ENCODE measurements around the gene TMEM126A.

TMEM126A gene

DNA sequence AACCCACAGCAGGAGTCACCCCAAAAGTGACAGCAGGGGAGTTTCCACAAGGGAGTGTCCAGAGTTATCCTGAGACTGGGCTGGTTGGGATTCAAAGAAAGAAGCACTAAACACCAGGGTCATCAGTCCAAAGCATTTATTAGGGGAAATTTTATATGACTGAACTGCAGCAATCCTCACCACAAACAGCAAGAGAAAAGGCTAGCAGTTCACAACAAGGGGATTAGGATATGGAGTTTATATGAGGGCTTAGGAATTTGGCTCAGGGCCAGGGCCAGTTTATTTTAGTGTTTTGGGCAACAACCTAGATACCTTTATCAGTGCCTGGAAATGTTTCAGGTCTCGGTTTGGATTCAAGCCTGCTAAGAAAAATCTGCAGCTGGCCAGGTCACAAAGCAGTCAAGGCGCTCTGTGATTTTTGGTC lies 4.6 kb upstream of the TMEM126A start:
- H3K9me2 ChIP-seq (replicated peaks; ENCODE audit: insufficient read depth, low read length) = no peaks in the 10 kb centered on the region
- no peak overlapping the region for H3K27ac ChIP-seq (ENCODE audit: low read depth, low read length)
- H2AFZ ChIP-seq (ENCODE audit: low read depth, low read length, severe bottlenecking) = no peak overlapping the region
- H3K9ac ChIP-seq (ENCODE audit: low read length) = no peak overlapping the region
- H3K9me3 ChIP-seq (ENCODE audit: insufficient read depth, low read length) = no peaks in the 10 kb centered on the region
- peaks cover 7% of the 10 kb centered on the region; the same call in 1 of the 2 replicates for H3F3A ChIP-seq (ENCODE audit: insufficient read depth)
- TF ChIP-seq, protein P1, sequence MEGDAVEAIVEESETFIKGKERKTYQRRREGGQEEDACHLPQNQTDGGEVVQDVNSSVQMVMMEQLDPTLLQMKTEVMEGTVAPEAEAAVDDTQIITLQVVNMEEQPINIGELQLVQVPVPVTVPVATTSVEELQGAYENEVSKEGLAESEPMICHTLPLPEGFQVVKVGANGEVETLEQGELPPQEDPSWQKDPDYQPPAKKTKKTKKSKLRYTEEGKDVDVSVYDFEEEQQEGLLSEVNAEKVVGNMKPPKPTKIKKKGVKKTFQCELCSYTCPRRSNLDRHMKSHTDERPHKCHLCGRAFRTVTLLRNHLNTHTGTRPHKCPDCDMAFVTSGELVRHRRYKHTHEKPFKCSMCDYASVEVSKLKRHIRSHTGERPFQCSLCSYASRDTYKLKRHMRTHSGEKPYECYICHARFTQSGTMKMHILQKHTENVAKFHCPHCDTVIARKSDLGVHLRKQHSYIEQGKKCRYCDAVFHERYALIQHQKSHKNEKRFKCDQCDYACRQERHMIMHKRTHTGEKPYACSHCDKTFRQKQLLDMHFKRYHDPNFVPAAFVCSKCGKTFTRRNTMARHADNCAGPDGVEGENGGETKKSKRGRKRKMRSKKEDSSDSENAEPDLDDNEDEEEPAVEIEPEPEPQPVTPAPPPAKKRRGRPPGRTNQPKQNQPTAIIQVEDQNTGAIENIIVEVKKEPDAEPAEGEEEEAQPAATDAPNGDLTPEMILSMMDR (IDR thresholded peaks at IDR 0.05; ENCODE audit: insufficient read depth, low read length, poor library complexity, severe bottlenecking) = no peak
- no peak for TF ChIP-seq EZH2phosphoT487 (conservative IDR thresholded peaks at IDR 0.05; ENCODE audit: low read length)
- peaks cover 3% of the 10 kb centered on the region; the same call in 1 of the 2 replicates for H3K79me2 ChIP-seq (ENCODE audit: insufficient read depth, low read length)
- H3K4me2 ChIP-seq (ENCODE audit: low read depth, low read length, poor library complexity, severe bottlenecking) = no peak overlapping the region
- H3K27me3 ChIP-seq (ENCODE audit: low read length) = no peaks in the 10 kb centered on the region
- H4K20me1 ChIP-seq (ENCODE audit: low read depth, low read length) = no peaks in the 10 kb centered on the region
- H3K4me3 ChIP-seq (ENCODE audit: insufficient read depth, low read length, poor library complexity, severe bottlenecking) = no peak overlapping the region
- H3K36me3 ChIP-seq (ENCODE audit: low read length) = peaks cover 4% of the 10 kb centered on the region; the same call in 1 of the 2 replicates

DNA sequence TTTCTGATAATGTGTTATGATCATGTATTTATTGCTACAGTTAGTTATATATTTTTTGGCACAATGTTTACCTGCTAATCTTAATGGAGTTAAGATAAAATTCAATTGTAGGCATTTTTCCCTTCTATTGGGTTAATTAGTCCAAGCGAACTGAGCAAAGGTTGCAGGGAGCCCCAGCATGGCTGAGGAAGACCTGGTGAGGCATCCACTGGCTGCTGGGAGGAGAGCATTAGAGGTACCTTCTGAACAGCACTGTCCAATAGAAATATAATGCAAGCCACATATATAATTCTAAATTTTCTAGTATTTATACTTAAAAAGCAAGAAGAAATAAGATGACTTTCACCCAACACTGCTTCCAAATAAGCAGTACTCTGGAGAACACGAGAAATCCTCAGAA lies 689 bp upstream of the TMEM126A start:
- Histone ChIP-seq H3K9me3 (ENCODE audit: insufficient read depth, low read length) (no peaks in the 10 kb centered on the region), H3K9me2 (replicated peaks; ENCODE audit: insufficient read depth, low read length) (no peaks in the 10 kb centered on the region), H3K9ac (ENCODE audit: low read length) (peak overlapping the region; percentile 71), H3K79me2 (ENCODE audit: insufficient read depth, low read length) (peaks cover 17% of the 10 kb centered on the region), H2AFZ (ENCODE audit: low read depth, low read length, severe bottlenecking) (peak overlapping the region; percentile 81), H3F3A (ENCODE audit: insufficient read depth) (peaks cover 16% of the 10 kb centered on the region), H3K36me3 (ENCODE audit: low read length) (no peaks in the 10 kb centered on the region), H4K20me1 (ENCODE audit: low read depth, low read length) (no peaks in the 10 kb centered on the region), H3K27ac (ENCODE audit: low read depth, low read length) (peak overlapping the region; percentile 57; the same call in 1 of the 2 replicates), H3K4me2 (ENCODE audit: low read depth, low read length, poor library complexity, severe bottlenecking) (peak overlapping the region; percentile 96), H3K4me3 (ENCODE audit: insufficient read depth, low read length, poor library complexity, severe bottlenecking) (peak overlapping the region; percentile 81), H3K27me3 (ENCODE audit: low read length) (no peaks in the 10 kb centered on the region)
- TF ChIP-seq, protein P1 (IDR thresholded peaks at IDR 0.05; ENCODE audit: insufficient read depth, low read length, poor library complexity, severe bottlenecking) = no peak
- TF ChIP-seq EZH2phosphoT487 (conservative IDR thresholded peaks at IDR 0.05; ENCODE audit: low read length) = no peak

DNA sequence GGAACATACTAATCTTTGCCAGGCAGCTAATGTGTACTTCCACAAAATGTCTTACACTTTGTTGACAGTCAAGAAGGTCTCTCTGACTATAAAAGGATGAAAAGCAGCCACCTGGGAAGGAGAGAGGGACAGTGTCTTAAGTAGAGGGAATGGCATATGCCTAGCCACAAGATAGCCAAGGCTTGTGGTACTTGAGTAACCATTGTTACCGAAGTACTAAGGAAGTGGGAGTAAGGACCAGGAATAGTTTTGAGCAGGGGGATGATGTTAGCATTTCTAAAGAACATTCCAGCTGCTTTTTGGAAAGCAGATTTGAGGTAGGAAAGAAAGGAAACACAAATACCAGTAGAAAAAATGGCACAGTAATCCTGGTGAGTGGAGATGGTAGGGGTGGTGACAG lies 3.4 kb downstream of the TMEM126A start:
- Histone ChIP-seq H3K27ac (ENCODE audit: low read depth, low read length) (no peak overlapping the region), H3K9me3 (ENCODE audit: insufficient read depth, low read length) (no peaks in the 10 kb centered on the region), H3K27me3 (ENCODE audit: low read length) (no peaks in the 10 kb centered on the region), H3K36me3 (ENCODE audit: low read length) (peaks cover 12% of the 10 kb centered on the region; the same call in 1 of the 2 replicates), H3F3A (ENCODE audit: insufficient read depth) (peaks cover 52% of the 10 kb centered on the region), H4K20me1 (ENCODE audit: low read depth, low read length) (peaks cover 7% of the 10 kb centered on the region; the same call in 1 of the 2 replicates), H3K9ac (ENCODE audit: low read length) (no peak overlapping the region), H3K4me3 (ENCODE audit: insufficient read depth, low read length, poor library complexity, severe bottlenecking) (no peak overlapping the region), H3K9me2 (replicated peaks; ENCODE audit: insufficient read depth, low read length) (no peaks in the 10 kb centered on the region), H2AFZ (ENCODE audit: low read depth, low read length, severe bottlenecking) (no peak overlapping the region), H3K4me2 (ENCODE audit: low read depth, low read length, poor library complexity, severe bottlenecking) (no peak overlapping the region), H3K79me2 (ENCODE audit: insufficient read depth, low read length) (peaks cover 17% of the 10 kb centered on the region)
- no peak for TF ChIP-seq EZH2phosphoT487 (conservative IDR thresholded peaks at IDR 0.05; ENCODE audit: low read length)
- TF ChIP-seq, protein P1 (IDR thresholded peaks at IDR 0.05; ENCODE audit: insufficient read depth, low read length, poor library complexity, severe bottlenecking) = no peak

All from SU-DHL-6 (cell line).